HG02840 (cell line): ENCODE measurements around the gene ABLIM3.
"Not testable (repeated sequence)": the region's sequence is repeated elsewhere in the genome, so short reads cannot be mapped to it uniquely, and the experiment has no call there.

Experiments used
- ATAC-seq: cut with Tn5 transposase; IDR thresholded peaks from one replicate; pipeline ENCODE4 v1.9.1; 2021; ENCODE audit warnings: mild to moderate bottlenecking, moderate library complexity, moderate number of reproducible peaks; ENCODE audit not compliant: unreplicated experiment, low FRiP score

Gene ABLIM3

GRCh38 chr5:149182241-149182640 is 40.9 kb downstream of the ABLIM3 start:
- no peak for ATAC-seq

GRCh38 chr5:149185067-149185466 is 43.8 kb downstream of the ABLIM3 start:
- ATAC-seq = no peak

GRCh38 chr5:149186506-149186905 is 45.2 kb downstream of the ABLIM3 start:
- no peak for ATAC-seq

GRCh38 chr5:149187617-149188016 is 46.3 kb downstream of the ABLIM3 start:
- ATAC-seq = not testable (repeated sequence)

GRCh38 chr5:149188383-149188782 is 47.1 kb downstream of the ABLIM3 start:
- no peak for ATAC-seq

- no peak for ATAC-seq
These were observed 54.1 kb downstream of the ABLIM3 start for GRCh38 chr5:149195337-149195887.

GRCh38 chr5:149195962-149196361 is 54.7 kb downstream of the ABLIM3 start:
- ATAC-seq = no peak

- ATAC-seq = no peak
These were observed 56.9 kb downstream of the ABLIM3 start for GRCh38 chr5:149198148-149198547.

- ATAC-seq = no peak
These were observed 59.1 kb downstream of the ABLIM3 start for GRCh38 chr5:149200355-149200754.

GRCh38 chr5:149201121-149201637 is 59.9 kb downstream of the ABLIM3 start:
- no peak for ATAC-seq

- no peak for ATAC-seq
These were observed 61.7 kb downstream of the ABLIM3 start for GRCh38 chr5:149202910-149203451.

GRCh38 chr5:149203921-149204441 is 62.7 kb downstream of the ABLIM3 start:
- no peak for ATAC-seq

- no peak for ATAC-seq
These were observed 64.6 kb downstream of the ABLIM3 start for GRCh38 chr5:149205625-149206523.

GRCh38 chr5:149206524-149207141 is 65.3 kb downstream of the ABLIM3 start:
- no peak for ATAC-seq

GRCh38 chr5:149207831-149208230 is 66.5 kb downstream of the ABLIM3 start:
- no peak for ATAC-seq

- no peak for ATAC-seq
These were observed 68.9 kb downstream of the ABLIM3 start for GRCh38 chr5:149210225-149210624.

- ATAC-seq = no peak
These were observed 69.7 kb downstream of the ABLIM3 start for GRCh38 chr5:149210968-149211490.

GRCh38 chr5:149211566-149211965 is 70.3 kb downstream of the ABLIM3 start:
- no peak for ATAC-seq

- ATAC-seq = no peak
These were observed 71.1 kb downstream of the ABLIM3 start for GRCh38 chr5:149212198-149212951.
